Measurements from ENCODE around the gene NCL. TPM values are rescaled to one million over a fixed set of nuclear protein-coding genes. Genes with fewer than 3 reads are reported as not detected.
A peak's percentile ranks its signal among the peaks of the same experiment; 100 is the strongest.

Gene NCL
- total and polyA plus RNA-seq, 2 of the 13 experiments (the other 11 are each of a cell fraction or from before 2014, with no cell fraction given): 105 to 779 TPM

- Histone ChIP-seq H3K9me3 (ENCODE audit: low read length) (peaks cover 9% of the 10 kb centered on the region), H3K27me3 (ENCODE audit: control insufficient read depth in 1 of 2, insufficient read depth in 2 of 2, low read length in 2 of 2) (peaks cover 0 to 11% of the 10 kb centered on the region in 2 experiments; a peak in 1 of 5 replicates), H3K9ac (ENCODE audit: insufficient read depth, low read depth, low read length) (no peak overlapping the region), H3K4me2 (ENCODE audit: low read depth, low read length) (no peak overlapping the region), H3K4me3 (replicated peaks in 1 of 3; ENCODE audit: insufficient read depth in 1 of 3, low read depth in 2 of 3, low read length in 3 of 3) (no peak overlapping the region), H3K79me2 (ENCODE audit: insufficient read depth, low read length) (no peaks in the 10 kb centered on the region), H4K20me1 (ENCODE audit: insufficient read depth, low read length) (no peaks in the 10 kb centered on the region; the same call in 1 of the 2 replicates), H3K36me3 (replicated peaks in 1 of 2; ENCODE audit: control insufficient read depth in 1 of 2, insufficient read depth in 2 of 2, low read length in 2 of 2) (no peaks in the 10 kb centered on the region), H3K27ac (ENCODE audit: extremely low read length, insufficient read depth, low read length) (no peak overlapping the region), H3K4me1 (ENCODE audit: insufficient read depth, low read length) (no peaks in the 10 kb centered on the region), H2AFZ (ENCODE audit: low read length) (no peak overlapping the region)
- peak; percentile 45 for TF ChIP-seq STAG1 (CRISPR knock-in tag; IDR thresholded peaks at IDR 0.05)
- TF ChIP-seq RAD21 (CRISPR knock-in tag; IDR thresholded peaks at IDR 0.05): 0 out of 2 replicates have a peak, but pooled peaks have one; percentile 21
- TF ChIP-seq ZBTB33 (CRISPR knock-in tag; IDR thresholded peaks at IDR 0.05): peak; percentile 95
- peak; percentile 80 for TF ChIP-seq ZNF280B (CRISPR knock-in tag; IDR thresholded peaks at IDR 0.05; ENCODE audit: borderline replicate concordance)
- TF ChIP-seq ZNF33B (CRISPR knock-in tag; IDR thresholded peaks at IDR 0.05): no peak
- peak; percentile 84; the same call in 1 of the 2 replicates for TF ChIP-seq SETDB1 (CRISPR knock-in tag; IDR thresholded peaks at IDR 0.05; ENCODE audit: borderline replicate concordance)
- TF ChIP-seq KDM1A (CRISPR knock-in tag; IDR thresholded peaks at IDR 0.05): no peak
- peak; percentile 50 for TF ChIP-seq CTCF (CRISPR knock-in tag; IDR thresholded peaks at IDR 0.05)
- FAIRE-seq (no peak), ATAC-seq (no peak), DNase-seq (ENCODE audit: low spot score) (no peak)
- ChIA-PET CTCF (ENCODE audit: low intra/inter-chr PET ratio, low total read pairs) (no interaction called here), POLR2A (no interaction called here)
- in situ Hi-C loops (cut with HindIII; ENCODE audit: extremely low pct_ligation_motif_present, low pct_unique_long_range_greater_than_20kb): no loop called here
- intact Hi-C loops (cut with micrococcal nuclease; ENCODE audit: unreplicated experiment): no loop called here
- 71% methylated on average over 14 of the region's 14 CpGs for WGBS (ENCODE audit: low lambda C conversion rate)
- no TSS peak for BruUV-seq (replicated peaks)
Measured at GRCh38 chr2:231489990-231490389, 25.7 kb upstream of the NCL start.

All from HepG2 (cell line).